Fibroblast of the aortic adventitia (primary cell): ENCODE results near the gene C14orf132. TPM values are rescaled to one million over a fixed set of nuclear protein-coding genes. Genes with fewer than 3 reads are reported as not detected.

Source experiments
- DNase-seq: peaks from one replicate; pipeline ENCODE4 v3.0.0-alpha.2; 2010; ENCODE audit warnings: low read depth
- H3K4me3 ChIP-seq: 2 replicates; pipeline ENCODE4 v1.5.1; 2011; ENCODE audit warnings: low read depth, mild to moderate bottlenecking, control low read depth, low read length, moderate library complexity
- CTCF ChIP-seq: IDR thresholded peaks from 2 replicates; pipeline ENCODE4 v1.5.1; 2011; ENCODE audit warnings: mild to moderate bottlenecking, low read length, control low read depth, inconsistent platforms; ENCODE audit not compliant: insufficient read depth
- total RNA-seq: library from RNA; depleted of rRNA; stranded (reverse); fragments of >200 nt; gene quantifications from 2 replicates; pipeline ENCODE4 v1.2.3, GENCODE V29; 2012; ENCODE audit warnings: low replicate concordance

The C14orf132 gene
- total RNA-seq, 1 donor, result 32.6 TPM

GRCh38 chr14:96117960-96118359, 78.8 kb downstream of the C14orf132 start:
- no peak for DNase-seq
- TF ChIP-seq CTCF, result no peak
- H3K4me3 ChIP-seq, result no peak overlapping the region

- DNase-seq, result no peak
- no peak for TF ChIP-seq CTCF
- H3K4me3 ChIP-seq, result no peak overlapping the region
Measured at GRCh38 chr14:96118391-96118790, 79.2 kb downstream of the C14orf132 start.

- no peak overlapping the region for H3K4me3 ChIP-seq
- TF ChIP-seq CTCF, result no peak
- no peak for DNase-seq
Measured at GRCh38 chr14:96119947-96120346, 80.8 kb downstream of the C14orf132 start.

GRCh38 chr14:96120392-96120791, 81.2 kb downstream of the C14orf132 start:
- no peak for TF ChIP-seq CTCF
- DNase-seq, result no peak
- no peak overlapping the region for H3K4me3 ChIP-seq

- no peak for TF ChIP-seq CTCF
- DNase-seq, result no peak
- H3K4me3 ChIP-seq, result no peak overlapping the region
Measured at GRCh38 chr14:96120941-96121340, 81.8 kb downstream of the C14orf132 start.

GRCh38 chr14:96121660-96122395, 82.7 kb downstream of the C14orf132 start:
- DNase-seq, result no peak
- no peak overlapping the region for H3K4me3 ChIP-seq
- no peak for TF ChIP-seq CTCF

- no peak for TF ChIP-seq CTCF
- H3K4me3 ChIP-seq, result no peak overlapping the region
- no peak for DNase-seq
Measured at GRCh38 chr14:96122496-96122895, 83.3 kb downstream of the C14orf132 start.
